Stimulated activated CD8-positive, alpha-beta memory T cell treated with anti-CD3 and anti-CD28 coated beads, Interleukin-2, amount 100 ng/mL, for 48 hours (primary cell): ENCODE data around the gene HGS.
A peak's percentile ranks its signal among the peaks of the same experiment; 100 is the strongest.

Experiments
- DNase-seq, 2 donors: peaks; one replicate each; pipeline ENCODE4 v3.0.0-alpha.2; 2020; ENCODE audit warnings: low read depth in 2 of 2

The HGS gene

GRCh38 chr17:81705518-81706231 lies 21.9 kb downstream of the HGS start:
- DNase-seq, result no peak

GRCh38 chr17:81706232-81706611 lies 22.4 kb downstream of the HGS start:
- no peak for DNase-seq

DNA sequence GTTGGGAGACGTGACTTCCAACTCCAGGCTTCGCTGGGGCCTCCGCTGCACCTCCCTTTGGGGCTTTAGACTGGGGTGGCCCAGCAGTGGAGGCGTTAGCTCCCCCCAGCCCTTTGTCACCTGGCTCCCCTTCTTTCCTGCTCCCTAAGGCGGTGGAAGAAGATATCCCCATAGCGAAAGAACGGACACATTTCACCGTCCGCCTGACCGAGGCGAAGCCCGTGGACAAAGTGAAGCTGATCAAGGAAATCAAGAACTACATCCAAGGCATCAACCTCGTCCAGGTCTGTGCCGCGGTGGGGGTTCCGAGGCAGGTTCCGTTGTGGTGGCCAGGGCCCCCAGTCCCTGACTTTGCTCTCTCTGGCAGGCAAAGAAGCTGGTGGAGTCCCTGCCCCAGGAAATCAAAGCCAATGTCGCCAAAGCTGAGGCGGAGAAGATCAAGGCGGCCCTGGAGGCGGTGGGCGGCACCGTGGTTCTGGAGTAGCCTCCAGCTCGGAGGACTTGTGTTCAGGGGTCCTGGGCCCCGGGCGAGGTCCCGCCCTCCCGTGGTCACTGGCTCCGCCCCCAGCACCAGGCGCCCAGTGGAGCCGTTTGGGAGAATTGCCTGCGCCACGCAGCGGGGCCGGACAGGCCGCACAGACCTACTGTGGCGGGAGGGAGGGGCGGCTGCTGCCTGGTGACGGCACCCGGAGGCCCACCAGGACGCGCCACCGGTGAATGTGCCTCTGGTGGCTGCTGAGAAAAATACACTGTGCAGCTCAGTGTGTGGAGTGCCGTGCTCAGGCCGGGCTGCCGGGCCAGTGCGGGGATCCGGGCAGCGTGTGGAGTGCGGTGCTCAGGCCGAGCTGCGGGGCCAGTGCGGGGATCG lies 23.2 kb downstream of the HGS start:
- DNase-seq, result no peak

DNA sequence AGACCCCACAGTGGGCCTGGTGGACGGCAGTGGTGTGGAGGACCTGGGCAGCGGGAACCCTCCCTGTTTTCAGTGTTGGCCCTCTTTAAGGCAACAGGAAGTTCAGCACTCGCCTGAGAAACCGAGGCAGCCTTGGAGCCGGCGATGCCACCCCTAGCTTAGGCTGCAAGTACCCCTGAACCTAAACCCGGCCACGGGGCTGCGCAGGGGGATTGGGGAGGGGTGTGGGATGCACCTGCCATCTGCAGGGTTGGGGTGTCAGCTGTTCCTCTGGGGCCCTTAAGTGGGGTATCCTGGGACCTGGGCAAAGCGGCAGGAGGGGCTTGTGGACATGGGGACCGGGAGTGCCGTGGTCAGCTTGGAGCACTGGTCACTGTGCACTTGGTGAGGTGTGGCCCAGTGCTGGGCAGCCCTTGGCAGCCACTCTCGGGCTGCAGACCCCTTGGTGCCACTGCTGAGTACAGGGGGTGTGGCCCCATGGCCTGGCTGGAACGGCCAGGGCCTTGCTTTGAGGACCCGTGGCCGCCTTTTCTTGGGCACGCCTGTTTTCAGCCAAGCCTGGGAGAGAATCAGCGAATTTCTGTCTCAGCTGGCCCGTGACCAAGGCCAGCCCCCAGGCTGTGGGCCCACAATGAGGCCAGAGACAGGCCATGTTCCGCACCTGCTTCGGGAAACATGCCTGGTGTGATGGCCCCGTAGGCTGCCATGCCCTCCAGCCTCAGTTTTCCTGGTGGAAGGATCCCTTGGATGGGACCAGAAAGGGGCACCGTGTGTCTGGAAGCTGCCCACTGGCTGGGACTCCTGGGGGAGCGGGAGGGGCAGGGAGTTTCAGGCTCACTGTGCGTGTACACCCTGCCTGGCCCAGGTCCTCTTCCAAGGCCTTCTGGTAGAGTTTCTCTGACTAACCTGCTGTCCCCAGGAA lies 24.2 kb downstream of the HGS start:
- no peak for DNase-seq

DNA sequence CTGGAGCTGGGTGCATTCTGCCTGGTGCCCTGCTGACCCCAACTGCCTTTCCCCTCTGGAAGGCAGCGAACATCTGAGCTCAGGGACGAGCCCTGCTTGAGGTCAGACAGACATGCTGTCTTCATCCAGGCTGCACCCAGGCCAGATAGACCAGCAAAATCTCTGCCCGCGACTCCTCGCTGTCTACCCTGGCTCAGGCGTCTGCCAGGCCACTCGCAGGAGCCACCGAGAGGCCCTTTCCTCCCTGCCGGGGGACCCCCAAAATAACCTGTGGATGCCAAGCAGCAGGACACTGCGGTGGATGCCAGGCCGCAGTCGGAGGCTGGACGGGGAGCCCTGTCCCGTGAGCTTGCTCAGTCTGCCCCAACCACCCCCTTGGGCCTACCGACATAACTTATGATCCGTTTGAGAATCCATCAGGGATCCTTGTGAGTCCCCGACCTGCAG lies 25.0 kb downstream of the HGS start:
- no peak for DNase-seq

GRCh38 chr17:81710514-81711308 lies 26.9 kb downstream of the HGS start:
- DNase-seq, result no peak

- peak; percentile 76 to 77 for DNase-seq
These were observed 28.1 kb downstream of the HGS start, which contains the start of gene SLC25A10 for GRCh38 chr17:81711814-81712467. SLC25A10 (plus strand) TSS chr17:81712284; CDS start chr17:81712427, 143 bp downstream.

GRCh38 chr17:81712468-81713003 lies 28.7 kb downstream of the HGS start:
- no peak for DNase-seq

DNA sequence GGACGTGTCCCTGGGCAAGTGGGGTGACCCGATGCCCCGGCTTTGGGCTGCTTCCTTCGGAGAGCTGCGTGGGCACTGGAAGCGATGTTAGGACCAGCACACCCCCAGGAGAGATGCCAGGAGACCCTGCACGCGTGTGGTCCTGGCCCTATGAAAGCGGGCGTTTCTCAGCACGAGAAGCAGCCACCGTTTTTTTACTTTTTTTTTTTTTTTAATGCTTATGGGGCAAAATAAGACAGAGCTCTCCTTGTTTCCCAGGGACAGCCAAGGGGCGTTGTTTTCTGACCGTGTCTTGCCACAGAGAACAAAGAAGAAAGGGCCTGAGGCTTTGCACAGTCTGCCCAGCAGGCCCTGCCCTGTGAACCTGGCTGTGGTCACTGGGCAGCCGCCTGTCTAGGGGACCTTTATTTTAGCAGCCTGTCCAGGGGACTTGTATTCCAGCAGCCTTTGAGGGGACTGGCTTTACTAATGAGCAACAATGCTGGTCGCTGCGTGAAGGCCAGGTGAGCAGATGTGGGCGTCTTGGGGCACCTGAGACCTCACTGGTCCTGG lies 29.3 kb downstream of the HGS start:
- DNase-seq, result no peak

- no peak for DNase-seq
These were observed 30.0 kb downstream of the HGS start for GRCh38 chr17:81713556-81714411.

DNA sequence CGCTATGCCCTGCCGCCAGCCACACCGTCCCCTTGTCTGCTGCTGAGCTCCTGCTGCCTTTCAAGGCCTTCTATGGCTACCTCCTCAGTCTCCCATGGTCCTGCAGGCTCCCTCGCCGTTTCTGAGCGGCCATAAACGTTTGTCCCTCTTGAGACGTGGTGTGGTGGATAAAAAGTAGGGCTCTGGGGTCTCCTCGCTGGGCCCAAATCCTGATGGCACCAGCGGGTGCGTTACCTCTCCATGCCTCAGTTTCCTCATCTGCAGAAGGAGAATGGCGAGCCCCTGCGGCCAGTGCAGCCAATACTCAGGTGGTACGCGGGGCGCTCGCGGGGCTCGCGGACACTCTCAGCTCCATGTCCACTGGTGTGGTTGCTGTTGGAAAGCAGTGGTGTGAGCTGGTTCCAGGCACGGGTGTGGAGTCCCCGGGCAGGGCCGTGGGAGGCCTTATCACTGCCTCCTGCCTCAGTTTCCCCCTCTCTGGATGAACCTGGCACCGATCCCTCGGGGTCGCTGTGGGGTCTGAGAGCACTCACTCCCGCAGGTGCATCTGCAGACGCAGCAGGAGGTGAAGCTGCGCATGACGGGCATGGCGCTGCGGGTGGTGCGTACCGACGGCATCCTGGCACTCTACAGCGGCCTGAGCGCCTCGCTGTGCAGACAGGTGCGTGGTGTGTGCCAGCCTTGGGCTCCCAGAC lies 30.7 kb downstream of the HGS start:
- DNase-seq, result no peak

GRCh38 chr17:81715107-81715871 lies 31.5 kb downstream of the HGS start:
- DNase-seq, result no peak

DNA sequence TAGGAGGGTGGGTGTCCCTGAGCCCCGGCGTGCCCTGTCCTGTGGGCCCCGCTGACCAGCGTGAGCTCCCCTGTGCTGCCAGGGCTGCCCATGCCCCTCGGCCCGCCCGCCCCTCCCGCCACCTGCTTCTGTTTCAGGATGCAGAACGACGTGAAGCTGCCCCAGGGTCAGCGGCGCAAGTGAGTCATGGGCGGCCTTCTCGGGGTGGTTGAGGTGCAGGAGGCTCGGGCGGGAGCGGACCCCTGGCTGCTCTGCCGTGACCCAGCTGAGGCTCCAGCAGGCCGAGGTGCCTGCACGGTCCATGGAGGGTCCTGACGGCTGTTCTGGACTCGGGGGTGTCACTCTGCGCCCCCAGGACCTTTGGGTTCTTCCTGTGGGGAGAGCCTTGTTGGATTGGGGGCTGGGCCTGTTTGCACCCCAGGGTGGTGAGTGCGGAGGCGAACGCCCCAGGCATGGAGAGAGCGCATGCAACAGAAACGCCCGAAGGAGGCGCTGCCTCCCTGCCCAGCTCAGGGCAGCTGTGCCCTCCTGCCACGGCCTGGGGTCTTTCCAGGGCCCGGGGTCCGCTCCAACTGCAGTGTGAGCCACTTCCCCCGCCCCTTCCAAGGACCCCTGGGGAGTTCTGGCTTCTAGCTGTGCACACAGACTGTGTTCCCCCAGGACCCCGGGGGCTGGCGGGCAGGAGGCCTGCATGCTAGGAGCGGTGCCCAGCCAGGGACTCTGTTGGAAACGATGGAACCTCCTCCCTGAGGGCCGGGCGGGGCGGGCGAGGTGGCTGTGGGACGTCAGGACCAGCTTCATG lies 32.3 kb downstream of the HGS start:
- no peak for DNase-seq

DNA sequence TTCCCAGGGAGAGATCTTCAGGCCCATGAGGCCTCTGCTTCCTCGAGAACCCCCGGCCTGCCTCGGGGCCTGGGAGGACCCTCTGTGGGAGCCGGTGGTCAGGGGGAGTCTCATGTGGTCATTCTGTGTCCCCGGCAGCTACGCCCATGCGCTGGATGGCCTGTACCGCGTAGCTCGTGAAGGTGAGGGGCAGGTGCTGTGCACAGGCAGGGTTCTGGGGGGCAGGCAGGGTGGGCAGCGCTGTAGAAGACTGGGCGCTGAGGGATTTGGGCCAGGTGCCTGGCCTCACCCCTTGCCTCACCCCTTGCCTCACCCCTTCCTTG lies 32.8 kb downstream of the HGS start:
- no peak for DNase-seq

- no peak for DNase-seq
These were observed 33.4 kb downstream of the HGS start for GRCh38 chr17:81717049-81717765.

DNA sequence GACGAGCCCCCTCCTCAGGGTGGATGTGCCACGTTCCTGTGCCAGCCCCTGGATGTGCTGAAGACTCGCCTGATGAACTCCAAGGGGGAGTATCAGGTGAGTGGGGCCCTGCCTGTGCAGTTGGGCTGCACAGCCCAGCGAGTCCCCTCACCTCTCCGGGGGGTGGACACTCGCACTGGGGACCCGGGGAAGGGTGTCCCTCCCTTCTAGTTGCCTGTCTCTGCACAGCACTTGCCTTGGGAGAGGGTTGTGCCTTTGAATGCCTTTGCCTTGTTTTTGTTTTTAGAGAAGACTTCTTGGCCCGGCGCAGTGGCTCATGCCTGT lies 33.9 kb downstream of the HGS start:
- no peak for DNase-seq
